ENCODE measurements around the gene TMEM178B.

The TMEM178B gene

DNA sequence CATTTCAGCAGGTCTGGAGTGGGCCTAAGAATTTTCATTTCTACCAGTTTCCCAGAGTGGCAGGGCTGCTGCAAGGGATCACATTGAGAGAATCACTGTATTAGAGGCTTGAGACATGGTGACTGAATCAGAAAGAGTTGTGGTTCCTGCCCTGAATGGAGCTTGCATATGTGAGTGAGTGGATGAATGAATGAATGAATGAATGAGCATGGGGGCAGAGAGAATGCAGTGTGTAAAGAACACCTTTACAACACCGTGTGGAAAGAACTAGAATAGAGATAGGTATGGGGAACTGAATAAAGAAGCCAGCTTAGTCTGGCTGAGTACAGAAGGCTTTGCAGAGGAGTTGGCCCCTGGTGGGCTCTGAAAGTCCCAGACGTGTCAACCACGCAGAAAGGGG lies 334.6 kb downstream of the TMEM178B start:
- TF ChIP-seq, protein P1, sequence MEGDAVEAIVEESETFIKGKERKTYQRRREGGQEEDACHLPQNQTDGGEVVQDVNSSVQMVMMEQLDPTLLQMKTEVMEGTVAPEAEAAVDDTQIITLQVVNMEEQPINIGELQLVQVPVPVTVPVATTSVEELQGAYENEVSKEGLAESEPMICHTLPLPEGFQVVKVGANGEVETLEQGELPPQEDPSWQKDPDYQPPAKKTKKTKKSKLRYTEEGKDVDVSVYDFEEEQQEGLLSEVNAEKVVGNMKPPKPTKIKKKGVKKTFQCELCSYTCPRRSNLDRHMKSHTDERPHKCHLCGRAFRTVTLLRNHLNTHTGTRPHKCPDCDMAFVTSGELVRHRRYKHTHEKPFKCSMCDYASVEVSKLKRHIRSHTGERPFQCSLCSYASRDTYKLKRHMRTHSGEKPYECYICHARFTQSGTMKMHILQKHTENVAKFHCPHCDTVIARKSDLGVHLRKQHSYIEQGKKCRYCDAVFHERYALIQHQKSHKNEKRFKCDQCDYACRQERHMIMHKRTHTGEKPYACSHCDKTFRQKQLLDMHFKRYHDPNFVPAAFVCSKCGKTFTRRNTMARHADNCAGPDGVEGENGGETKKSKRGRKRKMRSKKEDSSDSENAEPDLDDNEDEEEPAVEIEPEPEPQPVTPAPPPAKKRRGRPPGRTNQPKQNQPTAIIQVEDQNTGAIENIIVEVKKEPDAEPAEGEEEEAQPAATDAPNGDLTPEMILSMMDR (IDR thresholded peaks at IDR 0.05) = no peak
- no peaks in the 10 kb centered on the region for H3K36me3 ChIP-seq
- no peak overlapping the region for H3K4me3 ChIP-seq (ENCODE audit: low read depth in 1 of 2, low read length in 1 of 2)
- H3K27me3 ChIP-seq = peaks cover 12% of the 10 kb centered on the region
- H3K4me1 ChIP-seq (ENCODE audit: control insufficient read depth in 1 of 2, insufficient read depth in 1 of 2, low read depth in 1 of 2, low read length in 1 of 2) = no peaks in the 10 kb centered on the region
- H3K27ac ChIP-seq = no peak overlapping the region
- no peaks in the 10 kb centered on the region for H3K9me3 ChIP-seq

DNA sequence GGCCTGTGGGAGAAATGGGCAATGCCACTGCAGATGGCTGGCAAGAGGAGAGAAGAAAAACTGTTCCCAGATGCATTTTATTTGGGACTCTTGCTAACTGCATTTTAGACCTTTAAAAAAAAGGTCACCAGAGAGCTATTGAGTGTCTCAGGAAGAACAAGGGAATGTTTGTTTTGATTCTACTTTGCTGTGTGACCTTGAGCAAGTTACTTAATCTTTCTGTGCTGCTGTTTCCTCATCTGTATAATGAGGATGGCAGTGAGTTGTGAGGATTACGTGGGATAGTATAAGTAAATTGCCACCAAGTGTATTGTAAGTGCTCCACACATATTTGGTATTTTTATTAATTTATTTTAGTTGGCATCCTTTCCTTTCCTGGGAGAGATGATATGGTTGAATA lies 335.4 kb downstream of the TMEM178B start:
- TF ChIP-seq, protein P1 (IDR thresholded peaks at IDR 0.05) = no peak
- H3K36me3 ChIP-seq = no peaks in the 10 kb centered on the region
- no peak overlapping the region for H3K27ac ChIP-seq
- H3K4me1 ChIP-seq (ENCODE audit: control insufficient read depth in 1 of 2, insufficient read depth in 1 of 2, low read depth in 1 of 2, low read length in 1 of 2) = no peaks in the 10 kb centered on the region
- no peak overlapping the region for H3K4me3 ChIP-seq (ENCODE audit: low read depth in 1 of 2, low read length in 1 of 2)
- H3K27me3 ChIP-seq = peaks cover 12% of the 10 kb centered on the region
- H3K9me3 ChIP-seq = no peaks in the 10 kb centered on the region

DNA sequence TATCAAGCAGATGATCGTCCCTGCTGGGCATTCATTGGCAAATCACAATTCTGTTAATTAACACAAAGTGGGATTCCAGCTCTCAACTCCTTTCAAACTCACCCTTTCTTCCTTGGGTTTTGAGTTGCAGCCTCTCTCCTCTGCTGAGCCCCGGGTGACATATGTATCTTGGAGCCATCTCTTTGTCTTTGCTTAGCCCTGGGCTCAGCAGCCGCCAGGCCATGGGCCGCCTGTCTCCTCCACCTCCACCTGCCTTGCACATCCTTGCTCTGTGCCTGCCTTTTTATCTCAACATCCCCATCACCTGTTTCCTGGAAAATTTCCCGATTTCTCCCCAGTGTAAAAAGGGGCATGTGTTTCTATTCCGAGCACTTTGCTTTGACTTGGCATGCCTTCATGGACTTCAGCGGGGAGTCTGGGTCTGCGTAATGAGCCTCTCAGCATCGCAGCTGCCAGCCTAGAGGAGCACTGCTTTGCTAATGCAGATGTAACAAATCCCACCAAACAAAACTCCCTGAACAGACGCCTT lies 336.0 kb downstream of the TMEM178B start:
- TF ChIP-seq, protein P1 (IDR thresholded peaks at IDR 0.05) = no peak
- H3K4me1 ChIP-seq (ENCODE audit: control insufficient read depth in 1 of 2, insufficient read depth in 1 of 2, low read depth in 1 of 2, low read length in 1 of 2) = no peaks in the 10 kb centered on the region
- H3K27ac ChIP-seq = no peak overlapping the region
- H3K27me3 ChIP-seq = peaks cover 12% of the 10 kb centered on the region
- no peaks in the 10 kb centered on the region for H3K9me3 ChIP-seq
- H3K4me3 ChIP-seq (ENCODE audit: low read depth in 1 of 2, low read length in 1 of 2) = no peak overlapping the region
- H3K36me3 ChIP-seq = no peaks in the 10 kb centered on the region

DNA sequence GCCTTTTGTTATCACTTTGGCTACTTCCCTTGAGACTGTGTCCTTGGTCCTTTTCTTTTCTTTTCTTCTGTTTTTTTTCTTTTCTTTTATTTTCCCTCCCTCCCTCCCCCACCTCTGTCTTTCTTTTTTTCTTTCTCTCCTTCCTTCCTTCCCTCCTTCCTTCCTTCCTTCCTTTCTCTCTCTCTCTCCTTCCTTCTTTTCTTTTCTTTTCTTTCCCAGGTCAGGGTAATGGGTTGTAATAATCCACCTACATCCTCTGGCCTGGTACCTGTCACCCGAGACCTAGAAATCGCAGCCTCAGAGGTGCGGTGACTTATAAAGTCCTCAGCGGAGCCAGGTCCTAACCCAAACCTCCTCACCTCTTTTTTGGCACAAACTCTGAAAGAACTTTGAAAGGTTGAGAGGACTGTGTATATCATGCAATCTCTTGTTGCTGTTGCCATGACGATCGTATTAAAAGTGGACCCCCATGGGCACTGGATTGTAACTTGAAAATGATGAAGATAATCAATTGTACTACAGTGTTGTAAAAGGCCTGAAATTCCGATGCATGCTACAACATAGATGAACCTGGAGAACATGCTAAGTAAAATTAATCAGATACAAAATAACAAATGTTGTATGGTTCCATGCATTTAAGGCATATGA lies 336.6 kb downstream of the TMEM178B start:
- Histone ChIP-seq H3K4me3 (ENCODE audit: low read depth in 1 of 2, low read length in 1 of 2) (no peak overlapping the region), H3K27ac (no peak overlapping the region), H3K27me3 (peaks cover 12% of the 10 kb centered on the region), H3K36me3 (no peaks in the 10 kb centered on the region), H3K4me1 (ENCODE audit: control insufficient read depth in 1 of 2, insufficient read depth in 1 of 2, low read depth in 1 of 2, low read length in 1 of 2) (no peaks in the 10 kb centered on the region), H3K9me3 (no peaks in the 10 kb centered on the region)
- TF ChIP-seq, protein P1 (IDR thresholded peaks at IDR 0.05) = no peak

DNA sequence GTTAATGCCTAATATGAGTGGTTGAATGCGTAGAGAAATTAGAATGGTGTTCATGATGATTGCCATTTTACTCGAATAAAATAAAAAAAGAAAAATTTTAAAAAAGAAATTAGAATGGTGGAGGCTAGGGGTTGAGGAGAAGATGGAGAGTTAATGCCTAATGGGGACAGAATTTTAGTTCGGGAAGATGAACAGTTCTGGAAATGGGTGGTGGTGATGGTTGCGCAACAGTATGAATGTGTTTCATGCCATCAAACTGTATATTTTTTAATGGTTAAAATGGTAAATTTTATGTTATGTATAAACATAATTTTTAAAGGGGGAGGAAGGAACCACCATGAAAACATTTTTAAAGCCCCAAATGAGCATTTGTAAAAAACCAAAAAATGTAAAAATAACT lies 337.3 kb downstream of the TMEM178B start:
- no peaks in the 10 kb centered on the region for H3K4me1 ChIP-seq (ENCODE audit: control insufficient read depth in 1 of 2, insufficient read depth in 1 of 2, low read depth in 1 of 2, low read length in 1 of 2)
- no peak overlapping the region for H3K27ac ChIP-seq
- TF ChIP-seq, protein P1 (IDR thresholded peaks at IDR 0.05) = no peak
- H3K36me3 ChIP-seq = no peaks in the 10 kb centered on the region
- H3K27me3 ChIP-seq = peaks cover 12% of the 10 kb centered on the region
- no peaks in the 10 kb centered on the region for H3K9me3 ChIP-seq
- no peak overlapping the region for H3K4me3 ChIP-seq (ENCODE audit: low read depth in 1 of 2, low read length in 1 of 2)

Measured in neutrophil (primary cell).